ENCODE results near the gene FUT4. TPM values are rescaled to one million over a fixed set of nuclear protein-coding genes. Genes with fewer than 3 reads are reported as not detected.

Gene FUT4
- total RNA-seq, 4 donors from 2014 or later = 3.8 to 7.4 (median 6.0) TPM

DNA sequence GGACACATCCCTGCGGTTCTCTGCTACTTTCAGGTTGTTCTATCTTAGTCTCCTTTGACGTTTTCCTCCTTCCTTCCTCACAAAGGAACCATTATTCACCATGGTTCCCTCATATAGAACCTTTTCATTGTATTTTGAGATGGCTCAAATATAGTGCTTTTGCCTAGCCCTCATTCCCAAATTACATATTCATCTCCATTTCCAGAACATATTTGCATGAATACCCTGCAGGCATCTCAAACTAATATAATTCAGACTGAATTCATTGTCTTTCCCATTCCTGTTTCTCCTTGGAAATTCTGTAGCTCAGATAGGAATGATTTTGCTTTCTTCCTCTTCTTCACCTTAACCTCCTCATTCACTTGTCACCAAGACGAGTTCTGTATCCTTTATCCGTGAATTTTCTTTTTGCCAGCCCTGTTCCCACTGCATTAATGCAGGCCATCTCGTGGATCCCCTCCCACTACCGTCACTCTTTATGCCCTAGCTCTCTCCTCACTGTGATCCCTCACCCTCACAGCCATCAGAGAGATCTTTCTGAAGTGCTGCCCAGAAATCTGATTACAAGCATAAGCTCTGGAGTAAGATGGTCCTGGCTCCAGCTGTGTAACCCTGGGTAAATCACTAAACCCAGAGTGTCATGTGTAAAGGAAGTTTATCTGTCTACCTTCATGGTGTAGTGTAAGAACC, 46.8 kb downstream of the FUT4 start:
- Histone ChIP-seq H3K4me1 (no peaks in the 10 kb centered on the region), H3K36me3 (no peaks in the 10 kb centered on the region), H3K4me3 (replicated peaks in 1 of 3) (no peak overlapping the region), H3K27me3 (no peaks in the 10 kb centered on the region), H3K27ac (no peak overlapping the region), H3K9me3 (no peaks in the 10 kb centered on the region)
- no peak for DNase-seq
- intact Hi-C loops (cut with DNase I) = no loop called here
- 71 to 80% methylated on average over 6 of the region's 6 CpGs for WGBS, 2 donors
- TF ChIP-seq, protein P1, sequence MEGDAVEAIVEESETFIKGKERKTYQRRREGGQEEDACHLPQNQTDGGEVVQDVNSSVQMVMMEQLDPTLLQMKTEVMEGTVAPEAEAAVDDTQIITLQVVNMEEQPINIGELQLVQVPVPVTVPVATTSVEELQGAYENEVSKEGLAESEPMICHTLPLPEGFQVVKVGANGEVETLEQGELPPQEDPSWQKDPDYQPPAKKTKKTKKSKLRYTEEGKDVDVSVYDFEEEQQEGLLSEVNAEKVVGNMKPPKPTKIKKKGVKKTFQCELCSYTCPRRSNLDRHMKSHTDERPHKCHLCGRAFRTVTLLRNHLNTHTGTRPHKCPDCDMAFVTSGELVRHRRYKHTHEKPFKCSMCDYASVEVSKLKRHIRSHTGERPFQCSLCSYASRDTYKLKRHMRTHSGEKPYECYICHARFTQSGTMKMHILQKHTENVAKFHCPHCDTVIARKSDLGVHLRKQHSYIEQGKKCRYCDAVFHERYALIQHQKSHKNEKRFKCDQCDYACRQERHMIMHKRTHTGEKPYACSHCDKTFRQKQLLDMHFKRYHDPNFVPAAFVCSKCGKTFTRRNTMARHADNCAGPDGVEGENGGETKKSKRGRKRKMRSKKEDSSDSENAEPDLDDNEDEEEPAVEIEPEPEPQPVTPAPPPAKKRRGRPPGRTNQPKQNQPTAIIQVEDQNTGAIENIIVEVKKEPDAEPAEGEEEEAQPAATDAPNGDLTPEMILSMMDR (IDR thresholded peaks at IDR 0.05) = no peak

DNA sequence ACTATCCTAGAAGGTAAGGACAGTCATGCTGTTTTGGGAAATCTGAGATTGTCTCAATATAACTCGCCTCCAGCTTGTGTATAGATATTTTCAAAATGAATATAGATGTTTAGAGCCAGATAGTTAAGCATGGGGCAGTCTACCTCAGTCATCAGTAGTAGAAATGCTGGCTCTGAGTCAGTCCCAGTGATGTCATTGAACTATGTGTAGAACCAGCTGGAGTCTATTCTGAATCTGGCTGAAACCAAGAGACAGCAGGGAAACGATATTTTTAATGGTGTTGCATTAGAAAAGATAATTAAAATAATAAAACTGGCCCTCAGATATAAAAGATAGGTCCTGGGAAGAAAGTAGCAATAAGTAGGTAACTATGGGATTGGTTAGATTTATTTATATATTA, 49.3 kb downstream of the FUT4 start:
- Histone ChIP-seq H3K27ac (no peak overlapping the region), H3K36me3 (no peaks in the 10 kb centered on the region), H3K27me3 (no peaks in the 10 kb centered on the region), H3K4me1 (no peaks in the 10 kb centered on the region), H3K9me3 (no peaks in the 10 kb centered on the region), H3K4me3 (replicated peaks in 1 of 3) (no peak overlapping the region)
- TF ChIP-seq, protein P1 (IDR thresholded peaks at IDR 0.05) = no peak
- TF ChIP-seq POLR2A (IDR thresholded peaks at IDR 0.05) = no peak
- intact Hi-C loops (cut with DNase I) = no loop called here
- no peak for DNase-seq
- WGBS, 2 donors = 87 to 94% methylated on average over 2 of the region's 2 CpGs

DNA sequence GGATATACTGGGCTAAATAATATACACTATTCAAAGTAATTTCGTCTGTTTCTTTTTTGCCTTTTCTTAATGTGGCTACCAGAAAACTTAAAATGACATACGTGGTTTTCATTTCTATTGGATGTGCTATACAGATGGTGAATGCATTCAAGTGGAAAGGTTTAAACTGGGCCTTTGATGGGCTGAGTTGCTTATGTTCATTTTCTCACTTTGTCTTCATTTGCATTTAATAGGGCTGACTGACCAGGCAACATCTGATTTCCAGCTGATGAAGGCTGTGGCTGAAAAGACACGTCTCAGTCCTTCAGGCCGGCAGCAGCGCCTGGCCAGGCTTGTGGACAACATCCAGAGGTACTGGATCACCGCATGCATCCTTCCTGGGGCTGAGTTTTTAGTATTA, 51.4 kb downstream of the FUT4 start:
- H3K4me1 ChIP-seq = no peaks in the 10 kb centered on the region
- H3K36me3 ChIP-seq = no peaks in the 10 kb centered on the region
- DNase-seq = no peak

DNA sequence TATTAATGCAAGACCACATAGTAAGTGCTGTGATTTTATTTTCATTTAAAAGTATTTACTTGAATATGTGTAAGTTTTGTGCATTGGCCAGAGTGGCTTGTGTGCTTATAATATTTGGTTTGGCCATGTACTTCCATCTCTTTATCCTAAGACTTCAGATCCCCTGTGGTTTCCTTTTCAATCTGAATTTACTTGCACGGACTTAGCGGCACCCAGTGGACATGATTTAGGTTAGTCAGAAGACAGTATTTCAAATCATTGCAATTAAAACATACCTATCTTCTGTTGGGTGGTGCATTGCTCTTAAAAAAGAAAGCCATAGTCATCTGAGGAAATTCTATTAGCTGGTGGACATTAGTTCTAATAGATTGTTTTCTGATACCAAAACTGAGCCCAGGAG, 54.2 kb downstream of the FUT4 start:
- Histone ChIP-seq H3K4me1 (no peaks in the 10 kb centered on the region), H3K9me3 (no peaks in the 10 kb centered on the region), H3K4me3 (replicated peaks in 1 of 3) (no peak overlapping the region), H3K36me3 (no peaks in the 10 kb centered on the region), H3K27me3 (no peaks in the 10 kb centered on the region), H3K27ac (no peak overlapping the region)
- DNase-seq = no peak
- intact Hi-C loops (cut with DNase I) = loop anchor here (5.0 kb wide), 1 partner anchor 76 kb away; no protein-coding TSS in a partner anchor
- WGBS, 2 donors = 66 to 72% methylated on average over 2 of the region's 2 CpGs
- TF ChIP-seq POLR2A (IDR thresholded peaks at IDR 0.05) = no peak
- TF ChIP-seq, protein P1 (IDR thresholded peaks at IDR 0.05) = peak in 2 of 6 experiments; percentile 13 to 22

More for the DNA sequence above, 51.4 kb downstream of the FUT4 start:
- H3K27ac ChIP-seq = no peak overlapping the region
- WGBS, 2 donors = 94 to 95% methylated on average over 6 of the region's 6 CpGs
- H3K9me3 ChIP-seq = no peaks in the 10 kb centered on the region
- intact Hi-C loops (cut with DNase I) = loop anchor here (5.0 kb wide), 1 partner anchor 73 kb away; no protein-coding TSS in a partner anchor
- H3K27me3 ChIP-seq = no peaks in the 10 kb centered on the region
- TF ChIP-seq, protein P1 (IDR thresholded peaks at IDR 0.05) = no peak
- TF ChIP-seq POLR2A (IDR thresholded peaks at IDR 0.05) = no peak
- H3K4me3 ChIP-seq (replicated peaks in 1 of 3) = no peak overlapping the region

Other genes starting within 250 kb of the FUT4 start
- not detected for gene IZUMO1R, start 239.3 kb upstream of the FUT4 start, total RNA-seq
- 1 to 10 TPM in 3 of 4 donors, under 1 TPM in 1; 0.81 to 9.4 (median 4.4) TPM for gene GPR83, start 142.5 kb upstream of the FUT4 start, total RNA-seq
- 10 to 100 TPM; 18.4 to 25.0 (median 22.8) TPM for gene MRE11, start 50.1 kb upstream of the FUT4 start, total RNA-seq
- 10 to 100 TPM; 29.8 to 61.4 (median 32.2) TPM for gene ANKRD49, start 49.9 kb upstream of the FUT4 start, total RNA-seq
- gene C11orf97, start 31.5 kb upstream of the FUT4 start, total RNA-seq = not detected
- gene PIWIL4, start 23.4 kb downstream of the FUT4 start, total RNA-seq = 1 to 10 TPM; 1.5 to 5.1 (median 3.5) TPM
- gene AMOTL1, start 224.4 kb downstream of the FUT4 start, total RNA-seq = 10 to 100 TPM; 34.1 to 51.2 (median 41.0) TPM

All from thyroid gland (tissue), 4 donors.